ENCODE data around the gene QRICH2.

QRICH2 gene

GRCh38 chr17:76271669-76272540 is 36.2 kb downstream of the QRICH2 start:
- H3K36me3 ChIP-seq (ENCODE audit: control insufficient read depth, insufficient read depth, low read length) = peaks cover 7% of the 10 kb centered on the region
- H3K4me3 ChIP-seq (replicated peaks; ENCODE audit: low read depth, low read length) = peak overlapping the region; percentile 63
- DNase-seq (ENCODE audit: extremely low read depth, insufficient read length) = peak; percentile 98
- TF ChIP-seq, protein P1, sequence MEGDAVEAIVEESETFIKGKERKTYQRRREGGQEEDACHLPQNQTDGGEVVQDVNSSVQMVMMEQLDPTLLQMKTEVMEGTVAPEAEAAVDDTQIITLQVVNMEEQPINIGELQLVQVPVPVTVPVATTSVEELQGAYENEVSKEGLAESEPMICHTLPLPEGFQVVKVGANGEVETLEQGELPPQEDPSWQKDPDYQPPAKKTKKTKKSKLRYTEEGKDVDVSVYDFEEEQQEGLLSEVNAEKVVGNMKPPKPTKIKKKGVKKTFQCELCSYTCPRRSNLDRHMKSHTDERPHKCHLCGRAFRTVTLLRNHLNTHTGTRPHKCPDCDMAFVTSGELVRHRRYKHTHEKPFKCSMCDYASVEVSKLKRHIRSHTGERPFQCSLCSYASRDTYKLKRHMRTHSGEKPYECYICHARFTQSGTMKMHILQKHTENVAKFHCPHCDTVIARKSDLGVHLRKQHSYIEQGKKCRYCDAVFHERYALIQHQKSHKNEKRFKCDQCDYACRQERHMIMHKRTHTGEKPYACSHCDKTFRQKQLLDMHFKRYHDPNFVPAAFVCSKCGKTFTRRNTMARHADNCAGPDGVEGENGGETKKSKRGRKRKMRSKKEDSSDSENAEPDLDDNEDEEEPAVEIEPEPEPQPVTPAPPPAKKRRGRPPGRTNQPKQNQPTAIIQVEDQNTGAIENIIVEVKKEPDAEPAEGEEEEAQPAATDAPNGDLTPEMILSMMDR (IDR thresholded peaks at IDR 0.05; ENCODE audit: insufficient read depth, low read length, poor library complexity, severe bottlenecking) = peak; percentile 27
- H3K27me3 ChIP-seq (replicated peaks; ENCODE audit: control insufficient read depth, insufficient read depth, low read length) = no peaks in the 10 kb centered on the region

DNA sequence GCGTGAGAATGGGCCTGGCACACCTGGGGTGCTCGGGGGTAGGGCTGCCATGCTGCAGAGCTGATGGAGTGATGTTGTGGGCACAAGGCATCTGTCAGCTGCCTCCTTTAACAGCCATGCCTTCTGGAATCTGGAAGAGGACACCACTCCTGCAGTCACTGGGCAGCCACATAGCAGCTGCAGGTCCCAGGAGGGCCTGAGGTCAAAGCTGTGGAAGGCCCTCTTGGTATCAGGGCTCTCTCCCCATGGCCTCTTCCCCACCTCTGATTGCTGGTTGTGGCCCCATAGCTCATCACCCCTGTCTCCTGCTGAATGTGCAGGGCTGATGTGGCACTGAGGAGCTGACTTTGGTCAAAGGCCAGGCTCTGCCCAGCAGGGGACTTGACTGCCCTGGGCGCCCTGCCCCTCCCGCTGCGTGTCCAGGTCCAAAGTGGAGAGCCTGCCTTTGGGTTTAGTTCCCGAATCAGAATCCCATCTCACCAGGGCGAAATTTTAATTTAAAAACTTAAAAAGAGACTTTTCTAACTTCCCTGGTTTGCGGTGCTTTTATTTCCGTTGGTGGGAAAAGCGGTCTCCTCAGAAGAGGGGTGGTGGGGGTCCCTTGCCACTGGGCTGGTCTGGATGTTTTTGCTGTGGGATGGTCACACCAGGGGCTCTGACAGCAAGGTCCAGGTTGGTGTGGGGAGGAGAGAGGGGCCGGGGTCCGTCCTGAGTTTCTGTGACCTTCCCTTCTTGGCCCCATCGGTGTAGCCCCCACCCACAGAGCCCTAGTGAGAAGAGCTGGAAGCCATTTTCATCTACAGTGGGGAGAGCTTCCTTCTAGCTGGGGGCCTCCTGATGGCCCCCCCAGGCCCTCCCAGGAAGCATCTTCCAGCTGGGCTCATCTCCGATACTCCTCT is 37.1 kb downstream of the QRICH2 start:
- DNase-seq (ENCODE audit: extremely low read depth, insufficient read length) = peak; percentile 70
- Histone ChIP-seq H3K36me3 (ENCODE audit: control insufficient read depth, insufficient read depth, low read length) (peaks cover 7% of the 10 kb centered on the region), H3K27me3 (replicated peaks; ENCODE audit: control insufficient read depth, insufficient read depth, low read length) (no peaks in the 10 kb centered on the region), H3K4me3 (replicated peaks; ENCODE audit: low read depth, low read length) (peak overlapping the region; percentile 63)
- TF ChIP-seq, protein P1 (IDR thresholded peaks at IDR 0.05; ENCODE audit: insufficient read depth, low read length, poor library complexity, severe bottlenecking) = no peak

GRCh38 chr17:76270127-76270592 is 37.9 kb downstream of the QRICH2 start:
- DNase-seq (ENCODE audit: extremely low read depth, insufficient read length) = peak; percentile 77
- TF ChIP-seq, protein P1 (IDR thresholded peaks at IDR 0.05; ENCODE audit: insufficient read depth, low read length, poor library complexity, severe bottlenecking) = no peak
- Histone ChIP-seq H3K4me3 (replicated peaks; ENCODE audit: low read depth, low read length) (peak overlapping the region; percentile 56), H3K36me3 (ENCODE audit: control insufficient read depth, insufficient read depth, low read length) (peaks cover 7% of the 10 kb centered on the region), H3K27me3 (replicated peaks; ENCODE audit: control insufficient read depth, insufficient read depth, low read length) (no peaks in the 10 kb centered on the region)

DNA sequence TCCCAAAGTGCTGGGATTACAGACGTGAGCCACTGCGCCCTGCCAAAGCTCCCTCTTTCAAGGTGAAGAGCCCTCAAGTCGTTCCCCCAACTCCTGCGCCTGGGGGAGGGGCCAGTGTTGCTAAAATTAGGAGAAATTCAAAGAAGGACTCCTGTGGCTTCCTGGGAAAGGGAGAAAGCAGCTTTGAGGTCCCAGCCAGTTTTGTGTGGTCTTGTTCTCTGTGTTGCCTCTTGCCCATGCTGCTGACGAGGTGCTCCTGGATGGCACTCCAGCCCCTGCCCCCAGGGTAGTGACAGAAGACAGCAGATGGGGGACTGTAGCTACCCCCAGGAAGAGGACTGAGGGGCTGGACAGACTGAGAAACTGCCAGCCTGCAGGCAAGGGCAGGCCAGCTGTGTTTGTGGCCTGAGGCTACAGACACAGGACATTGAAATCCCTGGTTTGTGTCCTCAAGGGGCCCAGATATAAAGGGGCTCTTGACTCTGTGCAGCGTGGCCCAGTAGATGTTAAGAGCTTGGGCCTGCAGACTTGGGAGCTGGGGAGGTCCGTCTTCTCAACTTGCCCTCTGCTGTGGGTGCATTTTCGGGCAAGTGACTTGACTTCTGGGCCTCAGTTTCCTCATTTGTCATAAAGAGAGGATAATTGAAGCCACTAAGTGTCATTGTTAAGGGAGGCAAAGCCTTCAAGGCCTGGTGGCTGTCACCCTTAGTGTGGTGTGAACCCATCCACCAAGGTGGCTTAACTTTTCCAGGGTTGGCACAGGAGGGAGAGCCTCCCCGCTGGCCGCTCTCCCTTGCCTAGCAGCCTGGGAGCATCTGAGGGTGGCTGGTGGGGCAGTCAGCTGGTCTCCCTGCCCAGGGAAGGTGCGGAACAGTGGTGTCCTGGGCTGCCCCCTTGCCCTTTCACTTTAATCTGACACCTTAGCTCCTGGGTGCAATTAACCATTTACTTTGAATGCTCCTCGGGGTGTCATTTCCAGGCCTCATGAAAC is 38.8 kb downstream of the QRICH2 start:
- Histone ChIP-seq H3K36me3 (ENCODE audit: control insufficient read depth, insufficient read depth, low read length) (peaks cover 7% of the 10 kb centered on the region), H3K27me3 (replicated peaks; ENCODE audit: control insufficient read depth, insufficient read depth, low read length) (no peaks in the 10 kb centered on the region), H3K4me3 (replicated peaks; ENCODE audit: low read depth, low read length) (peak overlapping the region; percentile 56)
- TF ChIP-seq, protein P1 (IDR thresholded peaks at IDR 0.05; ENCODE audit: insufficient read depth, low read length, poor library complexity, severe bottlenecking) = no peak
- DNase-seq (ENCODE audit: extremely low read depth, insufficient read length) = no peak

Data from GM06990 (cell line).